Measurements from ENCODE around the gene ANK2. TPM values are rescaled to one million over a fixed set of nuclear protein-coding genes. Genes with fewer than 3 reads are reported as not detected.
A peak's percentile ranks its signal among the peaks of the same experiment; 100 is the strongest.

ANK2 gene
- total RNA-seq, 1 donor from 2014 or later, result 6.5 TPM

- no peak for DNase-seq (ENCODE audit: low read depth)
- H3K4me3 ChIP-seq (ENCODE audit: low read depth, low read length), result no peak overlapping the region
- TF ChIP-seq, protein P1, sequence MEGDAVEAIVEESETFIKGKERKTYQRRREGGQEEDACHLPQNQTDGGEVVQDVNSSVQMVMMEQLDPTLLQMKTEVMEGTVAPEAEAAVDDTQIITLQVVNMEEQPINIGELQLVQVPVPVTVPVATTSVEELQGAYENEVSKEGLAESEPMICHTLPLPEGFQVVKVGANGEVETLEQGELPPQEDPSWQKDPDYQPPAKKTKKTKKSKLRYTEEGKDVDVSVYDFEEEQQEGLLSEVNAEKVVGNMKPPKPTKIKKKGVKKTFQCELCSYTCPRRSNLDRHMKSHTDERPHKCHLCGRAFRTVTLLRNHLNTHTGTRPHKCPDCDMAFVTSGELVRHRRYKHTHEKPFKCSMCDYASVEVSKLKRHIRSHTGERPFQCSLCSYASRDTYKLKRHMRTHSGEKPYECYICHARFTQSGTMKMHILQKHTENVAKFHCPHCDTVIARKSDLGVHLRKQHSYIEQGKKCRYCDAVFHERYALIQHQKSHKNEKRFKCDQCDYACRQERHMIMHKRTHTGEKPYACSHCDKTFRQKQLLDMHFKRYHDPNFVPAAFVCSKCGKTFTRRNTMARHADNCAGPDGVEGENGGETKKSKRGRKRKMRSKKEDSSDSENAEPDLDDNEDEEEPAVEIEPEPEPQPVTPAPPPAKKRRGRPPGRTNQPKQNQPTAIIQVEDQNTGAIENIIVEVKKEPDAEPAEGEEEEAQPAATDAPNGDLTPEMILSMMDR (conservative IDR thresholded peaks at IDR 0.05; ENCODE audit: low read depth, low read length), result no peak
Observed at GRCh38 chr4:113148925-113149324, 99.5 kb downstream of the ANK2 start.

GRCh38 chr4:113153529-113154101 lies 104.2 kb downstream of the ANK2 start:
- TF ChIP-seq, protein P1 (conservative IDR thresholded peaks at IDR 0.05; ENCODE audit: low read depth, low read length), result peak; percentile 33
- no peak overlapping the region for H3K4me3 ChIP-seq (ENCODE audit: low read depth, low read length)
- DNase-seq (ENCODE audit: low read depth), result no peak

- no peak for DNase-seq (ENCODE audit: low read depth)
Observed at GRCh38 chr4:113154281-113154680, 104.8 kb downstream of the ANK2 start.

DNA sequence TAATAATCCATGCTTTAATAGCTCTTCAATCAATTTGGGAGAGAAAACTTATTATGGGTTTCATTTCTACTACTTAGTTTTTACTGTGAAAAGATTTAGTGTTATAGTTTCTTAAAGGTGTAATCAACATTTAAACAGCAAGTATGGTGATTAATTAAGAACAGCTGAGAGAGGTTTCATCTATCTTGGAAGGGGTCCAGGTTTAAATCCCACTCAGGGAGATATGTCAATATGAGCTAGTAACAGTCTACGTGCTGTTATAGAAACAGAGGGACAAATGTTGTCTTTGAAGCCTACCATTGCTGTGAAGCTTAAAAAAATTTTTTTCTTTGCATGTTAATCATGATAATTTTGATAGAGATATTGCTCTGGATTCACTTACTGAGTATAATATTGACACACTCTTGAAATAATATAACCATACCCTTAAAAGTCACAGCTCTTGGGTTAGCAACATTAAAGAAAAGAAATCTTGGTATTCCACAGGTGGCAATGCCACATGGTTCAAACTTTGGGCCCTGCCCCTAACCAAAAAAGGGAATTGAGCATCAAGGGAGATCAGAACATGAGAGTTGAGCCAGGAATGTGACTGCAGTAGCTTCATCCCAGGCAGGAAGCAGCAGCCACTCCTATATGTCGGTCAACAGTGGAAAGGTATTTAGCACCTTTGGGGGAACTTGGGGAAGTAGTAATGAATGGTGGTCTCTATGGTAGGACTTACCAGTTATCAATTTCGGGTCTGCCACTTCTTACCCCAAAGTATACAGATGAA lies 107.8 kb downstream of the ANK2 start:
- DNase-seq (ENCODE audit: low read depth), result no peak
- TF ChIP-seq, protein P1 (conservative IDR thresholded peaks at IDR 0.05; ENCODE audit: low read depth, low read length), result no peak

More at GRCh38 chr4:113154281-113154680, 104.8 kb downstream of the ANK2 start:
- TF ChIP-seq, protein P1 (conservative IDR thresholded peaks at IDR 0.05; ENCODE audit: low read depth, low read length), result no peak
- no peak overlapping the region for H3K4me3 ChIP-seq (ENCODE audit: low read depth, low read length)

DNA sequence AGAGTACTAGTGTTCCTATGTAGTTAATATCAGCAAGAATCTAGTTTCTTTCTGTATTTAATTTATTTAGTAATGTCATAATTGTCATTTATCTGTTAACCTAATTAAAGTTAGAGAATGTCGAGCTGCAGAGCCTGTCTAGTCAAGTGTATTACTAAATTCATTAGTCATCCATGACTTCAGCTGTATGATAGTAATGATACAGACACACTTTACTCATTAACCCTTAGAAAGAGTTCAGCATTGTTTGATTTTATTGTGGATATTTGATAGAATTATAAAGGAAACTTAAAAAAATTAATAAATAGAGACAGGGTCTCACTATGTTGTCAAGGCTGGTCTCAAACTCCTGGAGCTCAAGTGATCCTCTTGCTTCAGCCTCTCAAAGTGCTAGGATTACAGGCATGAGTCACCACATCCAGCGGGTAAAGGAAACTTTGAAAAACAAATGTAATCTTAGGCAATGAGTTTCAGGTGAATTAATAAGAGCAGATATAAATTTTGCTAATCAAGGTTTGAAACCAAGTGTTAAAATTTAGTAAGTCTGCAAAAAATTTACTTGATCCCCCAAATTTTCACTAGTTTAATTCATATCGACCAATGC lies 110.6 kb downstream of the ANK2 start:
- TF ChIP-seq, protein P1 (conservative IDR thresholded peaks at IDR 0.05; ENCODE audit: low read depth, low read length), result no peak
- DNase-seq (ENCODE audit: low read depth), result no peak
- no peak overlapping the region for H3K4me3 ChIP-seq (ENCODE audit: low read depth, low read length)

More for the DNA sequence above, 107.8 kb downstream of the ANK2 start:
- no peak overlapping the region for H3K4me3 ChIP-seq (ENCODE audit: low read depth, low read length)

DNA sequence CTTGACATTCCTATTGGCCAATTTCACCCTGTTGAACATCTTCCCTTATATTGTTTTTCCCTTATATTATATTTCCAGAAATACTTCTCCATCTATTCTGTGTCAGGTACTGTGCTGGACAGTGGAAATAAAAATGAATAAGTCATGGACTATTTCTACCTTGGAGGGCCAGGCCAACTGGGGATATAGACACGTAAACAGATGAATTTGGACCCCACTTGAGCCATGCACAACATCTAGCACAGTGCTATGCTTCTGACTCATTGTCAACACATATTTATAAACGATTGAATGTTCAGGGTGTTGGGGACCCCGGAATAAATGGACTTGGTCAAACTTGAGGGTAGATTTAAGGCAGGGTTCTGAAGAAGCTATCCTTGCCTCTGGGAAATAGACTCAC lies 111.1 kb downstream of the ANK2 start:
- no peak overlapping the region for H3K4me3 ChIP-seq (ENCODE audit: low read depth, low read length)
- TF ChIP-seq, protein P1 (conservative IDR thresholded peaks at IDR 0.05; ENCODE audit: low read depth, low read length), result no peak

More for the DNA sequence above, 111.1 kb downstream of the ANK2 start:
- no peak for DNase-seq (ENCODE audit: low read depth)

Measured in epithelial cell of proximal tubule (primary cell).